HG02970 (cell line): ENCODE results near the gene KCNJ3.

Experiments
- ATAC-seq: cut with Tn5 transposase; IDR thresholded peaks from one replicate; pipeline ENCODE4 v1.9.1; 2021; ENCODE audit warnings: mild to moderate bottlenecking, moderate library complexity, moderate number of reproducible peaks; ENCODE audit not compliant: unreplicated experiment, low FRiP score

KCNJ3 gene

GRCh38 chr2:154698296-154698720 lies at the start of gene KCNJ3:
Gene KCNJ3 (plus strand): TSS chr2:154698695. CDS start chr2:154698776, 81 bp downstream.
- no peak for ATAC-seq

GRCh38 chr2:154655499-154655898 lies 43.0 kb upstream of the KCNJ3 start:
- no peak for ATAC-seq

GRCh38 chr2:154658854-154659253 lies 39.6 kb upstream of the KCNJ3 start:
- no peak for ATAC-seq

GRCh38 chr2:154664248-154664647 lies 34.2 kb upstream of the KCNJ3 start:
- ATAC-seq = no peak

GRCh38 chr2:154670083-154670482 lies 28.4 kb upstream of the KCNJ3 start:
- no peak for ATAC-seq

GRCh38 chr2:154673694-154674093 lies 24.8 kb upstream of the KCNJ3 start:
- no peak for ATAC-seq

GRCh38 chr2:154677401-154677800 lies 21.1 kb upstream of the KCNJ3 start:
- no peak for ATAC-seq

GRCh38 chr2:154681741-154682140 lies 16.8 kb upstream of the KCNJ3 start:
- no peak for ATAC-seq

GRCh38 chr2:154686162-154686561 lies 12.3 kb upstream of the KCNJ3 start:
- ATAC-seq = no peak

- no peak for ATAC-seq
Observed at GRCh38 chr2:154688373-154688772, 10.1 kb upstream of the KCNJ3 start.

- no peak for ATAC-seq
Observed at GRCh38 chr2:154689158-154689557, 9.3 kb upstream of the KCNJ3 start.

GRCh38 chr2:154692927-154693326 lies 5.6 kb upstream of the KCNJ3 start:
- no peak for ATAC-seq

- ATAC-seq = no peak
Observed at GRCh38 chr2:154693741-154694340, 4.7 kb upstream of the KCNJ3 start.

- no peak for ATAC-seq
Observed at GRCh38 chr2:154694881-154695280, 3.6 kb upstream of the KCNJ3 start.

GRCh38 chr2:154696369-154696768 lies 2.1 kb upstream of the KCNJ3 start:
- no peak for ATAC-seq

- no peak for ATAC-seq
Observed at GRCh38 chr2:154696810-154697417, 1.6 kb upstream of the KCNJ3 start.

GRCh38 chr2:154697418-154698252 lies 860 bp upstream of the KCNJ3 start:
- no peak for ATAC-seq

GRCh38 chr2:154698721-154699574 lies 453 bp downstream of the KCNJ3 start:
- ATAC-seq = no peak

GRCh38 chr2:154699575-154699930 lies 1.1 kb downstream of the KCNJ3 start:
- no peak for ATAC-seq

- no peak for ATAC-seq
Observed at GRCh38 chr2:154700136-154700535, 1.6 kb downstream of the KCNJ3 start.

GRCh38 chr2:154704991-154705390 lies 6.5 kb downstream of the KCNJ3 start:
- no peak for ATAC-seq
